Left lung (tissue), 14 donors: ENCODE results near the gene CTNNB1. TPM values are rescaled to one million over a fixed set of nuclear protein-coding genes. Genes with fewer than 3 reads are reported as not detected.

ENCODE experiments used
- ATAC-seq: fragments of 200-7000 bp; cut with Tn5 transposase; one replicate; pipeline ENCODE4 v1.9.1; 2020; ENCODE audit warnings: moderate library complexity
- DNase-seq, 4 donors: peaks; one replicate each; pipeline ENCODE4 v3.0.0-alpha.2; 2013 to 2020
- H3K27ac ChIP-seq, 2 donors: fragments of 200-600 bp; sonication (generic) in 1 of 2; one replicate each; pipeline versions ENCODE4 v1.5.0 to v1.8.0; 2020 to 2021
- H3K27me3 ChIP-seq, 2 donors: fragments of 200-600 bp; sonication (generic) in 1 of 2; one replicate each; pipeline versions ENCODE4 v1.5.0 to v1.8.0; 2020 to 2021
- H3K36me3 ChIP-seq, 2 donors: fragments of 200-600 bp; sonication (generic) in 1 of 2; one replicate each; pipeline versions ENCODE4 v1.5.0 to v1.8.0; 2020 to 2021
- H3K4me1 ChIP-seq, 2 donors: fragments of 200-600 bp; one replicate each; pipeline ENCODE4 v1.8.0; 2021
- H3K4me3 ChIP-seq, 2 donors: fragments of 200-600 bp; sonication (generic) in 1 of 2; one replicate each; pipeline versions ENCODE4 v1.5.0 to v1.8.0; 2020 to 2021; ENCODE audit warnings: mild to moderate bottlenecking in 1 of 2
- H3K9me3 ChIP-seq, 2 donors: fragments of 200-600 bp; sonication (generic) in 1 of 2; one replicate each; pipeline versions ENCODE4 v1.5.0 to v1.8.0; 2020 to 2021
- intact Hi-C, 2 donors: fragments of 100-400 bp; cut with DNase I; formaldehyde crosslinking; loops; one replicate each; pipeline versions ENCODE4 v1.11.2 to v1.14.2; 2022
- long read RNA-seq, 12 donors: library from polyadenylated mRNA in 2 of 12; unstranded in 2 of 12; transcript quantifications; one replicate each; pipeline ENCODE4 v2.0.0 and lab custom pipeline, GENCODE V29; 2019 to 2026
- polyA plus RNA-seq, 6 donors: library from polyadenylated mRNA; unstranded; fragments of 120-200 nt; gene quantifications; one replicate each; pipeline ENCODE4 v1.2.1, GENCODE V29; 2013; ENCODE audit not compliant: insufficient read length in 6 of 6
- total RNA-seq, 2 donors: library from RNA; stranded (reverse); fragmentation: NEBNext Ultra II Directional; extraction: Animal tissue kit (Norgen Biotek cat#: 25700); gene quantifications; one replicate each; pipeline ENCODE4 v1.2.1, GENCODE V29; 2021
- TF ChIP-seq, protein P1 (sequence below), 2 donors: fragments of 200-600 bp; sonication (generic) in 1 of 2; IDR thresholded peaks; one replicate each; pipeline versions ENCODE4 v1.5.0 to v1.8.0; 2021; ENCODE audit warnings: antibody characterized with exemption in 2 of 2
- donor health status: DM: no; HTN: yes; CAD: no.
- donor health status: DM: no; HTN: no; CAD: no.

CTNNB1 gene
- total RNA-seq (100 to 1,000 TPM; 289 to 432 TPM), polyA plus RNA-seq (100 to 1,000 TPM; 390 to 492 (median 468) TPM)
- long read RNA-seq, donor 1, full-length matches to known transcripts: 77 of 217 reads
- long read RNA-seq, donor 1, partial matches to known transcripts: 140 of 217 reads
- long read RNA-seq, donor 1, other reads (novel, unspliced or antisense): 0 of 217 reads
- long read RNA-seq, donor 2, full-length matches to known transcripts: 48 of 113 reads
- long read RNA-seq, donor 2, partial matches to known transcripts: 65 of 113 reads
- long read RNA-seq, donor 2, other reads (novel, unspliced or antisense): 0 of 113 reads
- long read RNA-seq, donor 3, full-length matches to known transcripts: 53 of 88 reads
- long read RNA-seq, donor 3, partial matches to known transcripts: 35 of 88 reads
- long read RNA-seq, donor 3, other reads (novel, unspliced or antisense): 0 of 88 reads
- long read RNA-seq, donor 4, partial matches to known transcripts: 8 of 15 reads
- long read RNA-seq, donor 4, other reads (novel, unspliced or antisense): 3 of 15 reads
- long read RNA-seq, donor 5, transcript CTNNB1-203 (16 exons, 3,472 nt): minor isoform, 7 of 114 reads
- long read RNA-seq, donor 5, transcript CTNNB1-202 (16 exons, 3,268 nt): minor isoform, 8 of 114 reads
- long read RNA-seq, donor 5, transcript CTNNB1-201 (15 exons, 3,947 nt): major isoform, 28 of 114 reads
- long read RNA-seq, donor 5, partial matches to known transcripts: 71 of 114 reads
- long read RNA-seq, donor 5, other reads (novel, unspliced or antisense): 0 of 114 reads
- long read RNA-seq, donor 6, full-length matches to known transcripts: 47 of 81 reads
- long read RNA-seq, donor 6, partial matches to known transcripts: 34 of 81 reads
- long read RNA-seq, donor 6, other reads (novel, unspliced or antisense): 0 of 81 reads
- long read RNA-seq, donor 7, transcript CTNNB1-201 (15 exons, 3,947 nt): major isoform, 9 of 50 reads
- long read RNA-seq, donor 7, partial matches to known transcripts: 32 of 50 reads
- long read RNA-seq, donor 7, other reads (novel, unspliced or antisense): 0 of 50 reads
- long read RNA-seq, donor 8, full-length matches to known transcripts: 37 of 111 reads
- long read RNA-seq, donor 8, partial matches to known transcripts: 74 of 111 reads
- long read RNA-seq, donor 8, other reads (novel, unspliced or antisense): 0 of 111 reads
- long read RNA-seq, donor 9, partial matches to known transcripts: 0 of 1 reads
- long read RNA-seq, donor 9, other reads (novel, unspliced or antisense): 0 of 1 reads
- long read RNA-seq, donor 10, partial matches to known transcripts: 2 of 3 reads
- long read RNA-seq, donor 10, other reads (novel, unspliced or antisense): 0 of 3 reads
- long read RNA-seq, donor 11, full-length matches to known transcripts: 36 of 128 reads
- long read RNA-seq, donor 11, partial matches to known transcripts: 92 of 128 reads
- long read RNA-seq, donor 11, other reads (novel, unspliced or antisense): 0 of 128 reads
- long read RNA-seq, donor 12, full-length matches to known transcripts: 48 of 137 reads
- long read RNA-seq, donor 12, partial matches to known transcripts: 89 of 137 reads
- long read RNA-seq, donor 12, other reads (novel, unspliced or antisense): 0 of 137 reads

- H3K27ac ChIP-seq: peak within 1 kb of the TSS; percentile 98 to 99
- no peaks in the 10 kb centered on the region for H3K9me3 ChIP-seq
- H3K4me1 ChIP-seq: peaks cover 12 to 42% of the 10 kb centered on the region in 2 donors
- TF ChIP-seq, protein P1, sequence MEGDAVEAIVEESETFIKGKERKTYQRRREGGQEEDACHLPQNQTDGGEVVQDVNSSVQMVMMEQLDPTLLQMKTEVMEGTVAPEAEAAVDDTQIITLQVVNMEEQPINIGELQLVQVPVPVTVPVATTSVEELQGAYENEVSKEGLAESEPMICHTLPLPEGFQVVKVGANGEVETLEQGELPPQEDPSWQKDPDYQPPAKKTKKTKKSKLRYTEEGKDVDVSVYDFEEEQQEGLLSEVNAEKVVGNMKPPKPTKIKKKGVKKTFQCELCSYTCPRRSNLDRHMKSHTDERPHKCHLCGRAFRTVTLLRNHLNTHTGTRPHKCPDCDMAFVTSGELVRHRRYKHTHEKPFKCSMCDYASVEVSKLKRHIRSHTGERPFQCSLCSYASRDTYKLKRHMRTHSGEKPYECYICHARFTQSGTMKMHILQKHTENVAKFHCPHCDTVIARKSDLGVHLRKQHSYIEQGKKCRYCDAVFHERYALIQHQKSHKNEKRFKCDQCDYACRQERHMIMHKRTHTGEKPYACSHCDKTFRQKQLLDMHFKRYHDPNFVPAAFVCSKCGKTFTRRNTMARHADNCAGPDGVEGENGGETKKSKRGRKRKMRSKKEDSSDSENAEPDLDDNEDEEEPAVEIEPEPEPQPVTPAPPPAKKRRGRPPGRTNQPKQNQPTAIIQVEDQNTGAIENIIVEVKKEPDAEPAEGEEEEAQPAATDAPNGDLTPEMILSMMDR (IDR thresholded peaks at IDR 0.05): no peak
- DNase-seq (peak; percentile 92 to 97 (median 95)), ATAC-seq (peak; percentile 93)
- intact Hi-C loops: loop anchor here in 1 of 2 donors (10.0 kb wide), 1 partner anchor 224 kb away; no protein-coding TSS in a partner anchor
- H3K36me3 ChIP-seq: no peaks in the 10 kb centered on the region
- peak within 1 kb of the TSS; percentile 72 to 73 for H3K4me3 ChIP-seq
- H3K27me3 ChIP-seq: no peaks in the 10 kb centered on the region
These were observed at the start of gene CTNNB1 for GRCh38 chr3:41198950-41199865. Gene CTNNB1, plus strand, starts transcription at chr3:41199505. Its CDS starts 24,564 bp downstream, at chr3:41224069.

DNA sequence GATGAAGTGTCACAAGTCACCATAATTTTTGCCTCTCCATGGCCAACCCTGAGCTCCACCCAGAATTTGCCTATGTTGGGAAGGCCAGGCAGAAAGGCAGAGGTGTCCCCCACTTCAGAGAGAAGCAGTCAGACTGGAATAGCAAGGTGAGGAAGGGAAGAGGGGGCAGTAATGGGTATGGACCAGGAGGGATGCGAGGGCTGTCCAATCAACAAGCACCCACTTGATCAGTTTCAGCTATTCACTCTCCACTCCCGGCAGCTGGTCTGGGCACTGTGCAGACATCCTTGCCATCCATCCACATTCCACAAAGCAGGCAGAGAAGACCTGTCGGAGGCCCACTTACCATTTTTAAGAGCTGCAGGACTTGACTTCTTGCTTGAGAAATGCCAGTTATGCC, 43.5 kb upstream of the CTNNB1 start:
- Histone ChIP-seq H3K36me3 (no peaks in the 10 kb centered on the region), H3K27me3 (no peaks in the 10 kb centered on the region), H3K4me1 (no peaks in the 10 kb centered on the region), H3K27ac (no peak overlapping the region), H3K4me3 (no peak overlapping the region), H3K9me3 (no peaks in the 10 kb centered on the region)
- TF ChIP-seq, protein P1 (IDR thresholded peaks at IDR 0.05): no peak
- intact Hi-C loops: no loop called here
- DNase-seq (no peak), ATAC-seq (no peak)

GRCh38 chr3:41158947-41159346, 40.4 kb upstream of the CTNNB1 start:
- Histone ChIP-seq H3K27me3 (no peaks in the 10 kb centered on the region), H3K4me1 (peaks cover 0 to 7% of the 10 kb centered on the region in 2 donors), H3K9me3 (no peaks in the 10 kb centered on the region), H3K36me3 (no peaks in the 10 kb centered on the region), H3K4me3 (no peak overlapping the region), H3K27ac (peak overlapping the region in 1 of 2 donors; percentile 6)
- TF ChIP-seq, protein P1 (IDR thresholded peaks at IDR 0.05): no peak
- intact Hi-C loops: no loop called here
- DNase-seq (peak in 1 of 4 donors; percentile 45), ATAC-seq (peak; percentile 90)
